Measurements from ENCODE around the gene NAV2. TPM values are rescaled to one million over a fixed set of nuclear protein-coding genes. Genes with fewer than 3 reads are reported as not detected.

The NAV2 gene
- total RNA-seq, 1 experiment from 2014 or later: 22.7 TPM

DNA sequence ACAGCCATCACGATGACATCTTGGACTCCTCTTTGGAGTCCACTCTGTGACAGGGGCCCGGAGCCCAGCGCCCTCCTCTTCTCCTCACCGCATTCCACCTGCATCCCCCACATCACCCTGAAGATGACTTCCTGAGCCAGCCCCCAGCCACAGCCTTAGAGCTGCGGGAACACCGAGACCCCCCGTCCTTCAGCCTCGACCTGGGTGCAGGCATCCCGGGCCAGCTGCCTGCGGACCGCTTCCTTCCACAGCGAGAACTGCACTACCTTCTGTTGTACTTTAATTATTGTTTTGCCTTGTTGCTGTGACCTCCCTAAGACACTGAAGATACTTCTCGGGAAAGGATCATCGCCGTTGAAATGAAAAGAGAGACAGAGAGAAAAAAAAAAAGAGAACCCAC is 405.6 kb downstream of the NAV2 start:
- TF ChIP-seq POLR2AphosphoS5 (IDR thresholded peaks at IDR 0.05; ENCODE audit: low read depth, low read length) (no peak), TCF7L2 (IDR thresholded peaks at IDR 0.05; ENCODE audit: low read depth, low read length) (no peak), CTCF (IDR thresholded peaks at IDR 0.05) (no peak), SIN3A (IDR thresholded peaks at IDR 0.05; ENCODE audit: borderline replicate concordance, insufficient read depth, low read depth, low read length) (no peak)
- TF ChIP-seq, protein P1, sequence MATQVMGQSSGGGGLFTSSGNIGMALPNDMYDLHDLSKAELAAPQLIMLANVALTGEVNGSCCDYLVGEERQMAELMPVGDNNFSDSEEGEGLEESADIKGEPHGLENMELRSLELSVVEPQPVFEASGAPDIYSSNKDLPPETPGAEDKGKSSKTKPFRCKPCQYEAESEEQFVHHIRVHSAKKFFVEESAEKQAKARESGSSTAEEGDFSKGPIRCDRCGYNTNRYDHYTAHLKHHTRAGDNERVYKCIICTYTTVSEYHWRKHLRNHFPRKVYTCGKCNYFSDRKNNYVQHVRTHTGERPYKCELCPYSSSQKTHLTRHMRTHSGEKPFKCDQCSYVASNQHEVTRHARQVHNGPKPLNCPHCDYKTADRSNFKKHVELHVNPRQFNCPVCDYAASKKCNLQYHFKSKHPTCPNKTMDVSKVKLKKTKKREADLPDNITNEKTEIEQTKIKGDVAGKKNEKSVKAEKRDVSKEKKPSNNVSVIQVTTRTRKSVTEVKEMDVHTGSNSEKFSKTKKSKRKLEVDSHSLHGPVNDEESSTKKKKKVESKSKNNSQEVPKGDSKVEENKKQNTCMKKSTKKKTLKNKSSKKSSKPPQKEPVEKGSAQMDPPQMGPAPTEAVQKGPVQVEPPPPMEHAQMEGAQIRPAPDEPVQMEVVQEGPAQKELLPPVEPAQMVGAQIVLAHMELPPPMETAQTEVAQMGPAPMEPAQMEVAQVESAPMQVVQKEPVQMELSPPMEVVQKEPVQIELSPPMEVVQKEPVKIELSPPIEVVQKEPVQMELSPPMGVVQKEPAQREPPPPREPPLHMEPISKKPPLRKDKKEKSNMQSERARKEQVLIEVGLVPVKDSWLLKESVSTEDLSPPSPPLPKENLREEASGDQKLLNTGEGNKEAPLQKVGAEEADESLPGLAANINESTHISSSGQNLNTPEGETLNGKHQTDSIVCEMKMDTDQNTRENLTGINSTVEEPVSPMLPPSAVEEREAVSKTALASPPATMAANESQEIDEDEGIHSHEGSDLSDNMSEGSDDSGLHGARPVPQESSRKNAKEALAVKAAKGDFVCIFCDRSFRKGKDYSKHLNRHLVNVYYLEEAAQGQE (IDR thresholded peaks at IDR 0.05; ENCODE audit: insufficient read depth in 1 of 2, low read depth in 2 of 2, low read length in 1 of 2): no peak
- Histone ChIP-seq H3K4me1 (ENCODE audit: control insufficient read depth, insufficient read depth, low read length) (no peaks in the 10 kb centered on the region), H3K27ac (ENCODE audit: low read length) (no peak overlapping the region), H3K9me3 (ENCODE audit: control insufficient read depth, insufficient read depth, low read depth, low read length) (no peaks in the 10 kb centered on the region), H3K36me3 (ENCODE audit: control insufficient read depth, insufficient read depth, low read length) (no peaks in the 10 kb centered on the region), H3K27me3 (ENCODE audit: control insufficient read depth, insufficient read depth, low read length) (no peaks in the 10 kb centered on the region), H3K4me3 (ENCODE audit: low read depth in 2 of 2, low read length in 2 of 2) (no peak overlapping the region)
- no TSS peak for BruUV-seq (replicated peaks)
- intact Hi-C loops (cut with micrococcal nuclease; ENCODE audit: unreplicated experiment): no loop called here
- ATAC-seq (no peak), DNase-seq (ENCODE audit: low read depth, low spot score) (no peak)
- ChIA-PET POLR2A (no interaction called here), CTCF (interaction anchor here (0.6 kb wide), 1 partner anchor 231 kb away, joined by 5 read pairs; no protein-coding TSS in a partner anchor)
- in situ Hi-C loops (cut with HindIII; ENCODE audit: low pct_unique_long_range_greater_than_20kb, low sequenced_read_pairs): no loop called here

DNA sequence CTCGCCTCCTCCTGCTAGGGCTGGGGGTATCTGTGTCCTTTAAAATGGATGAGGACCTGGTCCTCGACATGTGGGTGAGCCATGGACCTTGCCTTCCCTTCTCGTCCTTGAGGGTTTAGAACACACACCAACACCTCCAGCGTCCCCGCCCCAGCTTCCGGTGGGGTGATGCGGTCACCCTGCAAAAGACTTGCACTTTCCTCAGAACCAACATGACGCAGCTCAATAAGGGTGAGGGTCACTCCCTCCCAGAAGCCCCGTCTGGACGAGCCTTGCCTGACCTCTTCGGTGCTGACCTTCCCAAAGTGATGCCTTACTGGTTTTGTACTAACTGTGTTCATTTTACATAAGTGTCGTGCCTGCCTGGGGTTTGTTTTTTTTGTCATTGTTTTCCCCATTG is 406.7 kb downstream of the NAV2 start:
- in situ Hi-C loops (cut with HindIII; ENCODE audit: low pct_unique_long_range_greater_than_20kb, low sequenced_read_pairs) (no loop called here), intact Hi-C loops (cut with micrococcal nuclease; ENCODE audit: unreplicated experiment) (no loop called here)
- TF ChIP-seq TCF7L2 (IDR thresholded peaks at IDR 0.05; ENCODE audit: low read depth, low read length) (no peak), POLR2AphosphoS5 (IDR thresholded peaks at IDR 0.05; ENCODE audit: low read depth, low read length) (no peak), SIN3A (IDR thresholded peaks at IDR 0.05; ENCODE audit: borderline replicate concordance, insufficient read depth, low read depth, low read length) (no peak), CTCF (IDR thresholded peaks at IDR 0.05) (no peak)
- TF ChIP-seq, protein P1 (IDR thresholded peaks at IDR 0.05; ENCODE audit: insufficient read depth in 1 of 2, low read depth in 2 of 2, low read length in 1 of 2): no peak
- Histone ChIP-seq H3K36me3 (ENCODE audit: control insufficient read depth, insufficient read depth, low read length) (no peaks in the 10 kb centered on the region), H3K4me1 (ENCODE audit: control insufficient read depth, insufficient read depth, low read length) (no peaks in the 10 kb centered on the region), H3K9me3 (ENCODE audit: control insufficient read depth, insufficient read depth, low read depth, low read length) (no peaks in the 10 kb centered on the region), H3K4me3 (ENCODE audit: low read depth in 2 of 2, low read length in 2 of 2) (no peak overlapping the region), H3K27ac (ENCODE audit: low read length) (no peak overlapping the region), H3K27me3 (ENCODE audit: control insufficient read depth, insufficient read depth, low read length) (no peaks in the 10 kb centered on the region)
- ChIA-PET CTCF (no interaction called here), POLR2A (no interaction called here)
- no TSS peak for BruUV-seq (replicated peaks)
- ATAC-seq (no peak), DNase-seq (ENCODE audit: low read depth, low spot score) (no peak)
